ENCODE measurements around the gene MANEA.
"Not testable (repeated sequence)": the region's sequence is repeated elsewhere in the genome, so short reads cannot be mapped to it uniquely, and the experiment has no call there.

The MANEA gene

GRCh38 chr6:95548188-95548786 lies 29.0 kb upstream of the MANEA start:
- H3K4me3 ChIP-seq (replicated peaks; ENCODE audit: insufficient read depth, low read length) = no peak overlapping the region
- no peak overlapping the region for H3K27ac ChIP-seq (replicated peaks)
- DNase-seq (ENCODE audit: low read depth in 1 of 2, low spot score in 1 of 2) = no peak
- H3K27me3 ChIP-seq (ENCODE audit: insufficient read depth, poor library complexity, severe bottlenecking) = no peaks in the 10 kb centered on the region
- no peak for TF ChIP-seq SPI1 (IDR thresholded peaks at IDR 0.05; ENCODE audit: borderline replicate concordance, low read depth)
- TF ChIP-seq GABPA (IDR thresholded peaks at IDR 0.05; ENCODE audit: low read depth) = no peak
- no peak for TF ChIP-seq POLR2AphosphoS5 (IDR thresholded peaks at IDR 0.05; ENCODE audit: low read depth)
- TF ChIP-seq, protein P1, sequence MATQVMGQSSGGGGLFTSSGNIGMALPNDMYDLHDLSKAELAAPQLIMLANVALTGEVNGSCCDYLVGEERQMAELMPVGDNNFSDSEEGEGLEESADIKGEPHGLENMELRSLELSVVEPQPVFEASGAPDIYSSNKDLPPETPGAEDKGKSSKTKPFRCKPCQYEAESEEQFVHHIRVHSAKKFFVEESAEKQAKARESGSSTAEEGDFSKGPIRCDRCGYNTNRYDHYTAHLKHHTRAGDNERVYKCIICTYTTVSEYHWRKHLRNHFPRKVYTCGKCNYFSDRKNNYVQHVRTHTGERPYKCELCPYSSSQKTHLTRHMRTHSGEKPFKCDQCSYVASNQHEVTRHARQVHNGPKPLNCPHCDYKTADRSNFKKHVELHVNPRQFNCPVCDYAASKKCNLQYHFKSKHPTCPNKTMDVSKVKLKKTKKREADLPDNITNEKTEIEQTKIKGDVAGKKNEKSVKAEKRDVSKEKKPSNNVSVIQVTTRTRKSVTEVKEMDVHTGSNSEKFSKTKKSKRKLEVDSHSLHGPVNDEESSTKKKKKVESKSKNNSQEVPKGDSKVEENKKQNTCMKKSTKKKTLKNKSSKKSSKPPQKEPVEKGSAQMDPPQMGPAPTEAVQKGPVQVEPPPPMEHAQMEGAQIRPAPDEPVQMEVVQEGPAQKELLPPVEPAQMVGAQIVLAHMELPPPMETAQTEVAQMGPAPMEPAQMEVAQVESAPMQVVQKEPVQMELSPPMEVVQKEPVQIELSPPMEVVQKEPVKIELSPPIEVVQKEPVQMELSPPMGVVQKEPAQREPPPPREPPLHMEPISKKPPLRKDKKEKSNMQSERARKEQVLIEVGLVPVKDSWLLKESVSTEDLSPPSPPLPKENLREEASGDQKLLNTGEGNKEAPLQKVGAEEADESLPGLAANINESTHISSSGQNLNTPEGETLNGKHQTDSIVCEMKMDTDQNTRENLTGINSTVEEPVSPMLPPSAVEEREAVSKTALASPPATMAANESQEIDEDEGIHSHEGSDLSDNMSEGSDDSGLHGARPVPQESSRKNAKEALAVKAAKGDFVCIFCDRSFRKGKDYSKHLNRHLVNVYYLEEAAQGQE (IDR thresholded peaks at IDR 0.05; ENCODE audit: insufficient replicate concordance, low read depth) = no peak
- TF ChIP-seq, protein P2, sequence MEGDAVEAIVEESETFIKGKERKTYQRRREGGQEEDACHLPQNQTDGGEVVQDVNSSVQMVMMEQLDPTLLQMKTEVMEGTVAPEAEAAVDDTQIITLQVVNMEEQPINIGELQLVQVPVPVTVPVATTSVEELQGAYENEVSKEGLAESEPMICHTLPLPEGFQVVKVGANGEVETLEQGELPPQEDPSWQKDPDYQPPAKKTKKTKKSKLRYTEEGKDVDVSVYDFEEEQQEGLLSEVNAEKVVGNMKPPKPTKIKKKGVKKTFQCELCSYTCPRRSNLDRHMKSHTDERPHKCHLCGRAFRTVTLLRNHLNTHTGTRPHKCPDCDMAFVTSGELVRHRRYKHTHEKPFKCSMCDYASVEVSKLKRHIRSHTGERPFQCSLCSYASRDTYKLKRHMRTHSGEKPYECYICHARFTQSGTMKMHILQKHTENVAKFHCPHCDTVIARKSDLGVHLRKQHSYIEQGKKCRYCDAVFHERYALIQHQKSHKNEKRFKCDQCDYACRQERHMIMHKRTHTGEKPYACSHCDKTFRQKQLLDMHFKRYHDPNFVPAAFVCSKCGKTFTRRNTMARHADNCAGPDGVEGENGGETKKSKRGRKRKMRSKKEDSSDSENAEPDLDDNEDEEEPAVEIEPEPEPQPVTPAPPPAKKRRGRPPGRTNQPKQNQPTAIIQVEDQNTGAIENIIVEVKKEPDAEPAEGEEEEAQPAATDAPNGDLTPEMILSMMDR (IDR thresholded peaks at IDR 0.05; ENCODE audit: insufficient read depth, low read length) = no peak

DNA sequence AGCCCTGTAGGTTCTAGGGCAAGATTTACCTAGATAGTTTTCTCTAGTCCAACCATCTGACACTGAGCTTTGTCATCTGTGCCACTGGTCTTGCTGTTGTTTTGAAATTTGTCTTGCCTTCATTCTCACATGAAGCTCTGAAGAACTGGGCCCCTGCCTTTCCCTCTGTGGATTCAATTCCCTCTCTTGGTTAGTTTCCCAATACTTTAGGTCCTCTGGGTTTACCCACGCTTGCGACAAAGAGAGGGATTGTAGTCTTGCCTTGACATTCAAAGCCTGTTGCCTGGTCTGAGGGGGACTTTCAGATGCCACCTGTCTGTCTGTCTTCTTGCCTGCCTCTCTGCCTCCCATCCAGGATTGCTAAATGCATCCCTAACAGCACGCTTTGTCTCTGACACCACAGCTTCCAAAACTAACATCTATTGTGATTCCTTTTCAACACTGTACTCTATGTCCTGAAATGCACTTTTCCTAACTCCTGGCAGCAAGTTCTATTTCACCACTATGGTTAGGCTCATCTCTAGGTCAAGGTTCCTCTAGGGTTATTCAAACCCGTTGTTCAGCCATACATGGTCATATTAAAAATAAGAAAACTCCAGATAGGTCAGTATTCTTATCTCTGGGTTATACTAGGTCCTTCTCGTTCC lies 25.5 kb upstream of the MANEA start:
- TF ChIP-seq, protein P1 (IDR thresholded peaks at IDR 0.05; ENCODE audit: insufficient replicate concordance, low read depth) = no peak
- TF ChIP-seq POLR2AphosphoS5 (IDR thresholded peaks at IDR 0.05; ENCODE audit: low read depth) = no peak
- TF ChIP-seq, protein P2 (IDR thresholded peaks at IDR 0.05; ENCODE audit: insufficient read depth, low read length) = no peak
- TF ChIP-seq GABPA (IDR thresholded peaks at IDR 0.05; ENCODE audit: low read depth) = no peak
- no peak for TF ChIP-seq SPI1 (IDR thresholded peaks at IDR 0.05; ENCODE audit: borderline replicate concordance, low read depth)
- H3K4me3 ChIP-seq (replicated peaks; ENCODE audit: insufficient read depth, low read length) = no peak overlapping the region
- DNase-seq (ENCODE audit: low read depth in 1 of 2, low spot score in 1 of 2) = no peak
- H3K27ac ChIP-seq (replicated peaks) = no peak overlapping the region
- no peaks in the 10 kb centered on the region for H3K27me3 ChIP-seq (ENCODE audit: insufficient read depth, poor library complexity, severe bottlenecking)

DNA sequence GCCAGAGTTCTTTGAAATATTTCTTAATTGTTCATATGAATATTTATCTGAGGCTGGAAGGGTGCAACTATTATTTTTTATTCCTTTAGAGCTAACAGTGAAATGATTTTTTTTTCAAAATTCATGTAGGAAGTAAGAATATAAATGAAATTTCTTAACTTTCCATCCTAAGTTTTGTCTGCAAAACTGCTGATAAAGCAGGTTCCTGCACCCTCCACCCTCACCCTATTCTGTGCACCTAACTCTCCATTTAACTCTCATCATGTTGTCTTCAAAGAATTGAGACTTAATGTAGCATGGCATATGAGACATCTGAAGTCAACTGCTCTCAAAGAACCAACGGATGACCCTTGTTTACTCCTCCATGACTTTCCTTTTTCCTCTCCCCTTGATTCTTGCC lies 23.5 kb upstream of the MANEA start:
- TF ChIP-seq GABPA (IDR thresholded peaks at IDR 0.05; ENCODE audit: low read depth) = no peak
- TF ChIP-seq SPI1 (IDR thresholded peaks at IDR 0.05; ENCODE audit: borderline replicate concordance, low read depth) = no peak
- TF ChIP-seq, protein P2 (IDR thresholded peaks at IDR 0.05; ENCODE audit: insufficient read depth, low read length) = no peak
- TF ChIP-seq, protein P1 (IDR thresholded peaks at IDR 0.05; ENCODE audit: insufficient replicate concordance, low read depth) = no peak
- TF ChIP-seq POLR2AphosphoS5 (IDR thresholded peaks at IDR 0.05; ENCODE audit: low read depth) = no peak
- Histone ChIP-seq H3K4me3 (replicated peaks; ENCODE audit: insufficient read depth, low read length) (no peak overlapping the region), H3K27me3 (ENCODE audit: insufficient read depth, poor library complexity, severe bottlenecking) (no peaks in the 10 kb centered on the region), H3K27ac (replicated peaks) (no peak overlapping the region)
- DNase-seq (ENCODE audit: low read depth in 1 of 2, low spot score in 1 of 2) = no peak

DNA sequence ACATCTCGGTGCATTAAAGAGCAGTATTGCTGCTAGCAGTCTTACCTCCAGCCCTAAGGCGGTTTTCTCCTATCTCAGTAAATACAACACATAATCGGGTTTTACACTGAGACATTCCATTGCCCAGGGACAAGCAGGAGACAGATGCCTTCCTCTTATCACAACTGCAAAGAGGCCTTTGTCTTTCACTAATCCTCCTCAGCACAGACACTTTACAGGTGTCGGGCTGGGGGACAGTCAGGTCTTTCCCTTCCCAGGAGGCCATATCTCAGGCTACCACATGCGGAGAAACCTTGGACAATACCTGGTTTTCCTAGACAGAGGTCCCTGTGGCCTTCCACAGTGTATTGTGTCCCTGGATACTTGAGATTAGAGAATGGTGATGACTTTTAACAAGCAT lies 16.4 kb upstream of the MANEA start:
- DNase-seq (ENCODE audit: low read depth in 1 of 2, low spot score in 1 of 2); H3K27ac ChIP-seq (replicated peaks); H3K27me3 ChIP-seq (ENCODE audit: insufficient read depth, poor library complexity, severe bottlenecking); H3K4me3 ChIP-seq (replicated peaks; ENCODE audit: insufficient read depth, low read length): not testable (repeated sequence)
